ENCODE data around the gene AFDN.

The AFDN gene

DNA sequence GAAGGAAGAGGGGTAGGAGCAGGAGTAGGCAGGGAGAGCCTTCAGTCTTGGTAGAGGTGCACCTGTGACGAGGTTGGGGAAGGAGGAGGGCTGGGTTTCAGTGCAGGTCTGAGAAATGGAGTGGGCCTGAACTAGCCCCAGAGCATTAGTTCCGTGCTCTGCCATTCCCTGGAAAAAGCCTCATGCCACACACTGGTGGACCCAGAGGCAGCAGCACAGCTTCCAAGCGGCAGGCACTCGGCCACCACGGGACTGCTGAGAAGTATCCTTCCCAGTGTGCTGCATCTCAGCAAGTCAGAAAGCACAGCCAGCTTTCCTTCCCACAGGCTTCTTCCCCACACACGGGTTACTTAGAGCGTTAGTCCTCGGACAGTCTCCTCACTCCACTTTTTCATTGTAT is 93.5 kb downstream of the AFDN start:
- Histone ChIP-seq H3K36me3 (ENCODE audit: insufficient read depth, low read length) (no peaks in the 10 kb centered on the region), H3K4me2 (ENCODE audit: low read depth, low read length, poor library complexity, severe bottlenecking) (no peak overlapping the region), H3K4me1 (ENCODE audit: insufficient read depth, low read length, poor library complexity, severe bottlenecking) (no peaks in the 10 kb centered on the region), H4K20me1 (ENCODE audit: insufficient read depth, low read length, poor library complexity, severe bottlenecking) (no peaks in the 10 kb centered on the region), H2AFZ (ENCODE audit: low read length) (no peak overlapping the region), H3F3A (ENCODE audit: low read depth) (no peaks in the 10 kb centered on the region), H3K4me3 (ENCODE audit: low read length, poor library complexity, severe bottlenecking) (no peak overlapping the region), H3K9ac (ENCODE audit: low read depth, low read length, poor library complexity, severe bottlenecking) (no peak overlapping the region), H3K27me3 (ENCODE audit: insufficient read depth, low read length, poor library complexity, severe bottlenecking) (no peaks in the 10 kb centered on the region), H3K79me2 (ENCODE audit: insufficient read depth, low read length) (no peaks in the 10 kb centered on the region), H3K9me3 (ENCODE audit: insufficient read depth, low read depth, low read length) (no peaks in the 10 kb centered on the region), H3K9me2 (replicated peaks; ENCODE audit: low read depth, low read length) (no peaks in the 10 kb centered on the region)
- TF ChIP-seq, protein P1, sequence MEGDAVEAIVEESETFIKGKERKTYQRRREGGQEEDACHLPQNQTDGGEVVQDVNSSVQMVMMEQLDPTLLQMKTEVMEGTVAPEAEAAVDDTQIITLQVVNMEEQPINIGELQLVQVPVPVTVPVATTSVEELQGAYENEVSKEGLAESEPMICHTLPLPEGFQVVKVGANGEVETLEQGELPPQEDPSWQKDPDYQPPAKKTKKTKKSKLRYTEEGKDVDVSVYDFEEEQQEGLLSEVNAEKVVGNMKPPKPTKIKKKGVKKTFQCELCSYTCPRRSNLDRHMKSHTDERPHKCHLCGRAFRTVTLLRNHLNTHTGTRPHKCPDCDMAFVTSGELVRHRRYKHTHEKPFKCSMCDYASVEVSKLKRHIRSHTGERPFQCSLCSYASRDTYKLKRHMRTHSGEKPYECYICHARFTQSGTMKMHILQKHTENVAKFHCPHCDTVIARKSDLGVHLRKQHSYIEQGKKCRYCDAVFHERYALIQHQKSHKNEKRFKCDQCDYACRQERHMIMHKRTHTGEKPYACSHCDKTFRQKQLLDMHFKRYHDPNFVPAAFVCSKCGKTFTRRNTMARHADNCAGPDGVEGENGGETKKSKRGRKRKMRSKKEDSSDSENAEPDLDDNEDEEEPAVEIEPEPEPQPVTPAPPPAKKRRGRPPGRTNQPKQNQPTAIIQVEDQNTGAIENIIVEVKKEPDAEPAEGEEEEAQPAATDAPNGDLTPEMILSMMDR (conservative IDR thresholded peaks at IDR 0.05; ENCODE audit: low read length) = no peak
- TF ChIP-seq EZH2phosphoT487 (IDR thresholded peaks at IDR 0.05; ENCODE audit: borderline replicate concordance) = no peak

DNA sequence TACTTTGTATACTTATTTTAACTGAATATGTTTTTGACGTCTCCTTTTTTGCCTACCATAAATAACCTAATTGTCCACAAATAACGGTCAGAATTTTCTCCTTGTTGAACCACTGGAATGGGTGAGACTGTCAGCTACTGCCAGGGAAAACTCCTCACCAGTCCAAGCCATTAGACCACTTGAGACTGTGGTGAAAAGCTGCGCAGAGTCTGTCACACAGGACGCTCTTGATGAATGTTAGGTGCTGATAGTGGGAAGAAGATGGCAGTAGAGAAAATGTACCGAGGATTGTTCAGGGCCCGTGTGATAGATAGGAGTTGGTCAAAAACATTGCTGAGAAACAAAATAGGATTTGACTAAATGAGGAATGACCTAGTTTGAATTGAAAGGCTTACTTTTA is 95.1 kb downstream of the AFDN start:
- H4K20me1 ChIP-seq (ENCODE audit: insufficient read depth, low read length, poor library complexity, severe bottlenecking) = no peaks in the 10 kb centered on the region
- no peaks in the 10 kb centered on the region for H3K27me3 ChIP-seq (ENCODE audit: insufficient read depth, low read length, poor library complexity, severe bottlenecking)
- TF ChIP-seq, protein P1 (conservative IDR thresholded peaks at IDR 0.05; ENCODE audit: low read length) = no peak
- no peak for TF ChIP-seq EZH2phosphoT487 (IDR thresholded peaks at IDR 0.05; ENCODE audit: borderline replicate concordance)
- no peaks in the 10 kb centered on the region for H3K9me2 ChIP-seq (replicated peaks; ENCODE audit: low read depth, low read length)
- no peaks in the 10 kb centered on the region for H3F3A ChIP-seq (ENCODE audit: low read depth)
- no peaks in the 10 kb centered on the region for H3K9me3 ChIP-seq (ENCODE audit: insufficient read depth, low read depth, low read length)
- H3K36me3 ChIP-seq (ENCODE audit: insufficient read depth, low read length) = no peaks in the 10 kb centered on the region
- H3K4me3 ChIP-seq (ENCODE audit: low read length, poor library complexity, severe bottlenecking) = no peak overlapping the region
- no peak overlapping the region for H2AFZ ChIP-seq (ENCODE audit: low read length)
- H3K79me2 ChIP-seq (ENCODE audit: insufficient read depth, low read length) = no peaks in the 10 kb centered on the region
- no peak overlapping the region for H3K9ac ChIP-seq (ENCODE audit: low read depth, low read length, poor library complexity, severe bottlenecking)
- H3K4me2 ChIP-seq (ENCODE audit: low read depth, low read length, poor library complexity, severe bottlenecking) = no peak overlapping the region
- H3K4me1 ChIP-seq (ENCODE audit: insufficient read depth, low read length, poor library complexity, severe bottlenecking) = no peaks in the 10 kb centered on the region

DNA sequence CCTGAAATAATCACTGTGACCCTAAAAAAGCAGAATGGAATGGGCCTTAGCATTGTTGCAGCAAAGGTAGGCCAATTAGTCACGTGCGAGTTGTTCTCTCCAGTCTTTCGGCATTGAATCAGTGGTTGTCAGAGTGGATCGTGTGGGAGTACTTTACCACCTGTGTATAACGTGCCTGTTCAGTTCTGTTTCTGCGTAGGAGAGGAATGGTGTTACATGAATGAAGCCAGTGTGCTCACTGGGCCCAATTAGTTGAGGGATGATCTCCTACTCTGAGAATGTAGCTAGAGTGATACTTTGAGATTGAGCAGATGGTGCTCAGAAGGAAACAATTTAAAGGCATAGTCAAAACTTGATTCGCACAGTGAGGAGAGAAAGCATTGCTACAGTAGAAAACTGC is 98.3 kb downstream of the AFDN start:
- Histone ChIP-seq H3K4me2 (ENCODE audit: low read depth, low read length, poor library complexity, severe bottlenecking) (no peak overlapping the region), H2AFZ (ENCODE audit: low read length) (no peak overlapping the region), H3K27me3 (ENCODE audit: insufficient read depth, low read length, poor library complexity, severe bottlenecking) (no peaks in the 10 kb centered on the region), H3F3A (ENCODE audit: low read depth) (no peaks in the 10 kb centered on the region), H3K9ac (ENCODE audit: low read depth, low read length, poor library complexity, severe bottlenecking) (no peak overlapping the region), H3K36me3 (ENCODE audit: insufficient read depth, low read length) (no peaks in the 10 kb centered on the region), H3K9me2 (replicated peaks; ENCODE audit: low read depth, low read length) (no peaks in the 10 kb centered on the region), H3K9me3 (ENCODE audit: insufficient read depth, low read depth, low read length) (no peaks in the 10 kb centered on the region; the same call in 1 of the 2 replicates), H4K20me1 (ENCODE audit: insufficient read depth, low read length, poor library complexity, severe bottlenecking) (no peaks in the 10 kb centered on the region), H3K79me2 (ENCODE audit: insufficient read depth, low read length) (no peaks in the 10 kb centered on the region), H3K4me1 (ENCODE audit: insufficient read depth, low read length, poor library complexity, severe bottlenecking) (no peaks in the 10 kb centered on the region), H3K4me3 (ENCODE audit: low read length, poor library complexity, severe bottlenecking) (no peak overlapping the region)
- TF ChIP-seq, protein P1 (conservative IDR thresholded peaks at IDR 0.05; ENCODE audit: low read length) = no peak
